Adrenal gland (tissue), 12 donors: ENCODE data around the gene CEP85L. TPM values are rescaled to one million over a fixed set of nuclear protein-coding genes. Genes with fewer than 3 reads are reported as not detected.

ENCODE experiments used
- DNase-seq, 7 donors: peaks; one replicate each; pipeline ENCODE4 v3.0.0-alpha.2; 2019 to 2020
- H3K27ac ChIP-seq, 5 donors: fragments of 200-600 bp; sonication (generic) in 4 of 5; 1 replicate in 3 of 5; 2 replicates in 2 of 5; pipeline versions ENCODE4 v1.5.1 to v1.8.0; 2016 to 2020; ENCODE audit warnings: mild to moderate bottlenecking in 1 of 5
- H3K27me3 ChIP-seq: fragments of 200-600 bp; 2 replicates; pipeline ENCODE4 v1.8.0; 2021
- H3K36me3 ChIP-seq, 2 donors: fragments of 200-600 bp; replicated peaks in 1 of 2; 1 replicate in 1 of 2; 2 replicates in 1 of 2; pipeline versions ENCODE4 v1.5.1 to v1.8.0; 2018 to 2022
- H3K4me1 ChIP-seq, 2 donors: fragments of 200-600 bp; replicated peaks in 1 of 2; 1 replicate in 1 of 2; 2 replicates in 1 of 2; pipeline versions ENCODE4 v1.5.1 to v1.8.0; 2018 to 2021
- H3K4me3 ChIP-seq, 4 donors: fragments of 200-600 bp; sonication (generic) in 3 of 4; one replicate each; pipeline ENCODE4 v1.5.1; 2016 to 2018
- H3K9me3 ChIP-seq, 3 donors: fragments of 200-600 bp; sonication (generic) in 1 of 3; replicated peaks in 1 of 3; 1 replicate in 2 of 3; 2 replicates in 1 of 3; pipeline versions ENCODE4 v1.5.1 to v1.8.0; 2016 to 2021
- POLR2A ChIP-seq, 2 donors: fragments of 450-650 bp; IDR thresholded peaks; one replicate each; pipeline ENCODE4 v1.6.1; 2017; ENCODE audit warnings: antibody characterized with exemption in 2 of 2, mild to moderate bottlenecking in 2 of 2, moderate library complexity in 1 of 2
- whole genome bisulfite sequencing, 4 donors: extraction: QIAGEN DNeasy Blood & Tissue Kit in 2 of 4; methylation state at CpG; one replicate each; pipeline versions ENCODE4 v1.1.5 to v1.1.7; 2013 to 2017; 5-methylcytosine and 5-hydroxymethylcytosine counted together
- intact Hi-C, 2 donors: fragments of 100-400 bp; cut with DNase I; formaldehyde crosslinking; loops; one replicate each; pipeline versions ENCODE4 v1.14.1 to v1.15.0; 2022 to 2023
- polyA plus RNA-seq, 3 donors: library from polyadenylated mRNA; stranded (reverse); fragments of 200-250 nt in 2 of 3; fragments of 350-450 nt in 1 of 3; fragmentation: Illumina TruSeq in 1 of 3; extraction: RNeasy Lipid Tissue Mini Kit (QIAGEN cat#74804) in 1 of 3; gene quantifications; one replicate each; pipeline ENCODE4 v1.2.3, GENCODE V29; 2013 to 2014
- total RNA-seq, 9 donors: library from RNA; depleted of rRNA in 4 of 9; stranded (reverse); fragments of >200 nt in 4 of 9; fragments of 120-200 nt in 1 of 9; fragmentation: NEBNext Ultra II Directional in 1 of 9; extraction: Animal tissue kit (Norgen Biotek cat#: 25700) in 1 of 9; gene quantifications; one replicate each; pipeline versions ENCODE4 v1.1.0 to v1.2.4, GENCODE V29; 2013 to 2023
- TF ChIP-seq, protein P1 (sequence below), 6 experiments: fragments of 450-650 bp in 4 of 6; fragments of 200-600 bp in 2 of 6; sonication (generic) in 1 of 6; IDR thresholded peaks; 1 replicate in 5 of 6; 2 replicates in 1 of 6; pipeline versions ENCODE4 v1.5.1 to v1.8.0; 2016 to 2021; ENCODE audit warnings: antibody characterized with exemption in 6 of 6, mild to moderate bottlenecking in 2 of 6, moderate library complexity in 1 of 6
- donor health status: healthy with polysubstance abuse.
- donor health status: Bipolar disorder and iron deficiency.
- donor health status: DM: yes; HTN: yes; CAD: no.
- donor health status: DM: no; HTN: no; CAD: no.
- donor health status: DM: no; HTN: no; CAD: no.
- donor health status: DM: yes; HTN: yes; CAD: no.

The CEP85L gene
- total and polyA plus RNA-seq, 12 donors = 2.3 to 74.3 (median 23.3) TPM

GRCh38 chr6:118525913-118526780, 125.2 kb downstream of the CEP85L start:
- Histone ChIP-seq H3K27me3 (no peaks in the 10 kb centered on the region), H3K4me3 (no peak overlapping the region), H3K27ac (no peak overlapping the region), H3K9me3 (no peaks in the 10 kb centered on the region), H3K36me3 (no peaks in the 10 kb centered on the region), H3K4me1 (peaks cover 0 to 16% of the 10 kb centered on the region in 2 donors)
- DNase-seq = no peak
- intact Hi-C loops = no loop called here
- WGBS, 4 donors = 84 to 97% (median 93%) methylated on average over 4 of the region's 4 CpGs
- TF ChIP-seq, protein P1, sequence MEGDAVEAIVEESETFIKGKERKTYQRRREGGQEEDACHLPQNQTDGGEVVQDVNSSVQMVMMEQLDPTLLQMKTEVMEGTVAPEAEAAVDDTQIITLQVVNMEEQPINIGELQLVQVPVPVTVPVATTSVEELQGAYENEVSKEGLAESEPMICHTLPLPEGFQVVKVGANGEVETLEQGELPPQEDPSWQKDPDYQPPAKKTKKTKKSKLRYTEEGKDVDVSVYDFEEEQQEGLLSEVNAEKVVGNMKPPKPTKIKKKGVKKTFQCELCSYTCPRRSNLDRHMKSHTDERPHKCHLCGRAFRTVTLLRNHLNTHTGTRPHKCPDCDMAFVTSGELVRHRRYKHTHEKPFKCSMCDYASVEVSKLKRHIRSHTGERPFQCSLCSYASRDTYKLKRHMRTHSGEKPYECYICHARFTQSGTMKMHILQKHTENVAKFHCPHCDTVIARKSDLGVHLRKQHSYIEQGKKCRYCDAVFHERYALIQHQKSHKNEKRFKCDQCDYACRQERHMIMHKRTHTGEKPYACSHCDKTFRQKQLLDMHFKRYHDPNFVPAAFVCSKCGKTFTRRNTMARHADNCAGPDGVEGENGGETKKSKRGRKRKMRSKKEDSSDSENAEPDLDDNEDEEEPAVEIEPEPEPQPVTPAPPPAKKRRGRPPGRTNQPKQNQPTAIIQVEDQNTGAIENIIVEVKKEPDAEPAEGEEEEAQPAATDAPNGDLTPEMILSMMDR (IDR thresholded peaks at IDR 0.05) = no peak
- TF ChIP-seq POLR2A (IDR thresholded peaks at IDR 0.05) = no peak

DNA sequence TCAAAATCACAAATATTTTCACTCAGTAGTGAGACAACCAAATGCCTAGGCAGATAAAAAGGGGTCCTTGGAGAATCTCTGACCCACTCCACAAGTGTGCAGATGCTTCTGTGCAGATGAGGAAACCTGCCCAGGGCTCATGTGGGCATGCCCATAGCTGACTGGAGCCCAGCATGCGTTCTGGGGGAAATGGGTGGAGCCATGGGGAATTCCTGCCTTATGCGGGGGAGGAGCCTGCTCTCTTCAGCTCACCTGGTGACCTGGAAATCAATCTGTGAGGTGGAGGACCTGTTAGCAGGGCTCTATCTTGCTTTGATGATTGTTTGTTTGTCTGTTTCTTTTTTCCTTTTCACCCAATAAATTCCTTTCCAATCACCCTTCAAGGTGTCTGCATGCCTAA, 126.7 kb downstream of the CEP85L start:
- Histone ChIP-seq H3K9me3 (no peaks in the 10 kb centered on the region), H3K27me3 (no peaks in the 10 kb centered on the region), H3K36me3 (no peaks in the 10 kb centered on the region), H3K4me3 (no peak overlapping the region), H3K27ac (no peak overlapping the region), H3K4me1 (peaks cover 0 to 16% of the 10 kb centered on the region in 2 donors)
- WGBS, 4 donors = 68 to 81% (median 77%) methylated on average over 2 of the region's 2 CpGs
- no peak for DNase-seq
- intact Hi-C loops = no loop called here
- no peak for TF ChIP-seq POLR2A (IDR thresholded peaks at IDR 0.05)
- TF ChIP-seq, protein P1 (IDR thresholded peaks at IDR 0.05) = no peak

- DNase-seq = no peak
- intact Hi-C loops = no loop called here
- 88 to 94% (median 90%) methylated on average over 5 of the region's 5 CpGs for WGBS, 4 donors
- H3K36me3 ChIP-seq = no peaks in the 10 kb centered on the region
- no peaks in the 10 kb centered on the region for H3K27me3 ChIP-seq
- no peak overlapping the region for H3K27ac ChIP-seq
- no peak overlapping the region for H3K4me3 ChIP-seq
- H3K4me1 ChIP-seq = peaks cover 0 to 14% of the 10 kb centered on the region in 2 donors
- TF ChIP-seq, protein P1 (IDR thresholded peaks at IDR 0.05) = no peak
- TF ChIP-seq POLR2A (IDR thresholded peaks at IDR 0.05) = no peak
- H3K9me3 ChIP-seq = no peaks in the 10 kb centered on the region
These were observed 128.2 kb downstream of the CEP85L start for GRCh38 chr6:118523216-118523615.

GRCh38 chr6:118522422-118522821, 129.0 kb downstream of the CEP85L start:
- H3K4me1 ChIP-seq = peaks cover 0 to 7% of the 10 kb centered on the region in 2 donors
- H3K27me3 ChIP-seq = no peaks in the 10 kb centered on the region
- TF ChIP-seq, protein P1 (IDR thresholded peaks at IDR 0.05) = no peak
- no peak for TF ChIP-seq POLR2A (IDR thresholded peaks at IDR 0.05)
- no peaks in the 10 kb centered on the region for H3K9me3 ChIP-seq
- no peak overlapping the region for H3K4me3 ChIP-seq
- intact Hi-C loops = no loop called here
- no peak overlapping the region for H3K27ac ChIP-seq
- H3K36me3 ChIP-seq = no peaks in the 10 kb centered on the region
- 93 to 99% (median 98%) methylated on average over 4 of the region's 4 CpGs for WGBS, 4 donors
- DNase-seq = no peak
